Lung (tissue), 12 donors: ENCODE measurements around the gene TTLL12. TPM values are rescaled to one million over a fixed set of nuclear protein-coding genes. Genes with fewer than 3 reads are reported as not detected.

ENCODE experiments used
- ATAC-seq: fragments of 200-7000 bp; cut with Tn5 transposase; one replicate; pipeline ENCODE4 v1.9.1; 2020; ENCODE audit warnings: moderate number of reproducible peaks; ENCODE audit not compliant: insufficient read depth, low FRiP score
- DNase-seq, 3 donors: peaks; one replicate each; pipeline ENCODE4 v3.0.0-alpha.2; 2013 to 2017
- H3K27ac ChIP-seq, 2 donors: one replicate each; pipeline ENCODE4 v1.5.1; 2013; ENCODE audit warnings: mild to moderate bottlenecking in 2 of 2, moderate library complexity in 2 of 2, control low read depth in 1 of 2, inconsistent platforms in 1 of 2, low read depth in 1 of 2, low read length in 1 of 2
- H3K27me3 ChIP-seq, 3 donors: one replicate each; pipeline ENCODE4 v1.5.1; 2013; ENCODE audit warnings: low read length in 2 of 3; ENCODE audit not compliant: control insufficient read depth in 3 of 3, insufficient read depth in 3 of 3
- H3K36me3 ChIP-seq, 4 donors: one replicate each; pipeline ENCODE4 v1.5.1; 2013; ENCODE audit warnings: low read length in 4 of 4, mild to moderate bottlenecking in 1 of 4, moderate library complexity in 1 of 4; ENCODE audit not compliant: control insufficient read depth in 4 of 4, insufficient read depth in 4 of 4
- H3K4me1 ChIP-seq, 5 donors: one replicate each; pipeline ENCODE4 v1.5.1; 2013; ENCODE audit warnings: low read length in 5 of 5, mild to moderate bottlenecking in 2 of 5, moderate library complexity in 1 of 5; ENCODE audit not compliant: control insufficient read depth in 5 of 5, insufficient read depth in 5 of 5
- H3K4me3 ChIP-seq: one replicate; pipeline ENCODE4 v1.5.1; 2013; ENCODE audit warnings: mild to moderate bottlenecking, control low read depth, moderate library complexity
- H3K9ac ChIP-seq, 2 donors: one replicate each; pipeline ENCODE4 v1.5.1; 2013; ENCODE audit warnings: low read length in 2 of 2, control low read depth in 1 of 2; ENCODE audit not compliant: insufficient read depth in 1 of 2
- H3K9me3 ChIP-seq, 4 donors: one replicate each; pipeline ENCODE4 v1.5.1; 2013; ENCODE audit warnings: low read length in 3 of 4, mild to moderate bottlenecking in 1 of 4, moderate library complexity in 1 of 4; ENCODE audit not compliant: control insufficient read depth in 4 of 4, insufficient read depth in 3 of 4
- CTCF ChIP-seq: IDR thresholded peaks from 2 replicates; pipeline ENCODE4 v1.5.1; 2012; ENCODE audit warnings: mild to moderate bottlenecking; ENCODE audit errors: control extremely low read depth, extremely low read depth
- WGBS, 2 donors: extraction: QIAGEN DNeasy Blood & Tissue Kit; methylation state at CpG; one replicate each; pipeline ENCODE4 v1.1.7; 2013; 5-methylcytosine and 5-hydroxymethylcytosine counted together
- polyA plus RNA-seq, 2 donors: library from polyadenylated mRNA; stranded (reverse); fragments of 200-250 nt; gene quantifications; one replicate each; pipeline ENCODE4 v1.2.1, GENCODE V29; 2013
- total RNA-seq, 2 donors: library from RNA; depleted of rRNA in 1 of 2; stranded (reverse); fragments of >200 nt in 1 of 2; gene quantifications; one replicate each; pipeline ENCODE4 v1.2.1, GENCODE V29; 2014 to 2021
- donor health status: control.
- donor health status: control.
- donor health status: Bipolar disorder and iron deficiency.
- donor health status: healthy.
- donor health status: DM: yes; HTN: yes; CAD: no.

TTLL12 gene
- total and polyA plus RNA-seq, 4 donors, result 15.8 to 35.5 (median 25.3) TPM

- peaks cover 0 to 12% (median 0%) of the 10 kb centered on the region in 5 donors for H3K4me1 ChIP-seq
- H3K27ac ChIP-seq, result no peak overlapping the region
- WGBS, 2 donors, result 94 to 96% methylated on average over 15 of the region's 15 CpGs
- H3K36me3 ChIP-seq, result no peaks in the 10 kb centered on the region
- no peak for ATAC-seq
- DNase-seq, result no peak
- no peak for TF ChIP-seq CTCF
- no peak overlapping the region for H3K4me3 ChIP-seq
- H3K9me3 ChIP-seq, result no peaks in the 10 kb centered on the region
- H3K27me3 ChIP-seq, result no peaks in the 10 kb centered on the region
- no peak overlapping the region for H3K9ac ChIP-seq
Observed at GRCh38 chr22:43209523-43209890, 22.6 kb upstream of the TTLL12 start.

- 86 to 90% methylated on average over 23 to 26 of the region's 26 CpGs for WGBS, 2 donors
- TF ChIP-seq CTCF, result no peak
- no peak for ATAC-seq
- H3K27ac ChIP-seq, result no peak overlapping the region
- H3K4me3 ChIP-seq, result no peak overlapping the region
- H3K27me3 ChIP-seq, result no peaks in the 10 kb centered on the region
- peaks cover 0 to 12% (median 0%) of the 10 kb centered on the region in 5 donors for H3K4me1 ChIP-seq
- H3K36me3 ChIP-seq, result no peaks in the 10 kb centered on the region
- DNase-seq, result no peak
- H3K9ac ChIP-seq, result no peak overlapping the region
- no peaks in the 10 kb centered on the region for H3K9me3 ChIP-seq
Observed at GRCh38 chr22:43208703-43209522, 22.0 kb upstream of the TTLL12 start.

- WGBS, 2 donors, result 92 to 94% methylated on average over 26 of the region's 26 CpGs
- no peak for TF ChIP-seq CTCF
- no peak overlapping the region for H3K4me3 ChIP-seq
- DNase-seq, result no peak
- H3K9me3 ChIP-seq, result no peaks in the 10 kb centered on the region
- H3K27me3 ChIP-seq, result no peaks in the 10 kb centered on the region
- H3K27ac ChIP-seq, result no peak overlapping the region
- no peak overlapping the region for H3K9ac ChIP-seq
- no peak for ATAC-seq
- H3K4me1 ChIP-seq, result peaks cover 0 to 9% (median 0%) of the 10 kb centered on the region in 5 donors
- no peaks in the 10 kb centered on the region for H3K36me3 ChIP-seq
Observed at GRCh38 chr22:43207849-43208702, 21.1 kb upstream of the TTLL12 start.
